NCI-H510A (cell line): Measurements from ENCODE around the gene PPP1R15B.

Experiments used
- DNase-seq: peaks from one replicate; lab custom pipeline; 2025; lab: John Stamatoyannopoulos, UW

The PPP1R15B gene

GRCh38 chr1:204366759-204367158, 44.9 kb downstream of the PPP1R15B start:
- no peak for DNase-seq

GRCh38 chr1:204363335-204364114, 48.1 kb downstream of the PPP1R15B start:
- peak; percentile 38 for DNase-seq

- no peak for DNase-seq
These were observed 48.7 kb downstream of the PPP1R15B start for GRCh38 chr1:204362984-204363334.

GRCh38 chr1:204361781-204362180, 49.8 kb downstream of the PPP1R15B start:
- DNase-seq: no peak

GRCh38 chr1:204361341-204361771, 50.3 kb downstream of the PPP1R15B start:
- no peak for DNase-seq

GRCh38 chr1:204360314-204360713, 51.3 kb downstream of the PPP1R15B start:
- no peak for DNase-seq

GRCh38 chr1:204359474-204360255, 52.0 kb downstream of the PPP1R15B start, which contains the start of gene PLEKHA6:
Gene PLEKHA6 (minus strand): TSS chr1:204359929. CDS start chr1:204273727, 86,202 bp downstream.
- DNase-seq: no peak

- no peak for DNase-seq
These were observed 52.5 kb downstream of the PPP1R15B start for GRCh38 chr1:204359131-204359473.

GRCh38 chr1:204358605-204359004, 53.0 kb downstream of the PPP1R15B start:
- no peak for DNase-seq

GRCh38 chr1:204357551-204358490, 53.8 kb downstream of the PPP1R15B start:
- DNase-seq: no peak

- DNase-seq: no peak
These were observed 54.6 kb downstream of the PPP1R15B start for GRCh38 chr1:204356997-204357396.

- DNase-seq: no peak
These were observed 55.7 kb downstream of the PPP1R15B start for GRCh38 chr1:204355913-204356312.

GRCh38 chr1:204354579-204354978, 57.0 kb downstream of the PPP1R15B start:
- DNase-seq: no peak
